ENCODE measurements around the gene CASTOR1.

CASTOR1 gene

GRCh38 chr22:30274437-30274812, 14.9 kb downstream of the CASTOR1 start:
- TF ChIP-seq, protein P1, sequence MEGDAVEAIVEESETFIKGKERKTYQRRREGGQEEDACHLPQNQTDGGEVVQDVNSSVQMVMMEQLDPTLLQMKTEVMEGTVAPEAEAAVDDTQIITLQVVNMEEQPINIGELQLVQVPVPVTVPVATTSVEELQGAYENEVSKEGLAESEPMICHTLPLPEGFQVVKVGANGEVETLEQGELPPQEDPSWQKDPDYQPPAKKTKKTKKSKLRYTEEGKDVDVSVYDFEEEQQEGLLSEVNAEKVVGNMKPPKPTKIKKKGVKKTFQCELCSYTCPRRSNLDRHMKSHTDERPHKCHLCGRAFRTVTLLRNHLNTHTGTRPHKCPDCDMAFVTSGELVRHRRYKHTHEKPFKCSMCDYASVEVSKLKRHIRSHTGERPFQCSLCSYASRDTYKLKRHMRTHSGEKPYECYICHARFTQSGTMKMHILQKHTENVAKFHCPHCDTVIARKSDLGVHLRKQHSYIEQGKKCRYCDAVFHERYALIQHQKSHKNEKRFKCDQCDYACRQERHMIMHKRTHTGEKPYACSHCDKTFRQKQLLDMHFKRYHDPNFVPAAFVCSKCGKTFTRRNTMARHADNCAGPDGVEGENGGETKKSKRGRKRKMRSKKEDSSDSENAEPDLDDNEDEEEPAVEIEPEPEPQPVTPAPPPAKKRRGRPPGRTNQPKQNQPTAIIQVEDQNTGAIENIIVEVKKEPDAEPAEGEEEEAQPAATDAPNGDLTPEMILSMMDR (IDR thresholded peaks at IDR 0.05; ENCODE audit: extremely low read depth, missing control alignments): no peak
- no peak for DNase-seq (ENCODE audit: low spot score)

DNA sequence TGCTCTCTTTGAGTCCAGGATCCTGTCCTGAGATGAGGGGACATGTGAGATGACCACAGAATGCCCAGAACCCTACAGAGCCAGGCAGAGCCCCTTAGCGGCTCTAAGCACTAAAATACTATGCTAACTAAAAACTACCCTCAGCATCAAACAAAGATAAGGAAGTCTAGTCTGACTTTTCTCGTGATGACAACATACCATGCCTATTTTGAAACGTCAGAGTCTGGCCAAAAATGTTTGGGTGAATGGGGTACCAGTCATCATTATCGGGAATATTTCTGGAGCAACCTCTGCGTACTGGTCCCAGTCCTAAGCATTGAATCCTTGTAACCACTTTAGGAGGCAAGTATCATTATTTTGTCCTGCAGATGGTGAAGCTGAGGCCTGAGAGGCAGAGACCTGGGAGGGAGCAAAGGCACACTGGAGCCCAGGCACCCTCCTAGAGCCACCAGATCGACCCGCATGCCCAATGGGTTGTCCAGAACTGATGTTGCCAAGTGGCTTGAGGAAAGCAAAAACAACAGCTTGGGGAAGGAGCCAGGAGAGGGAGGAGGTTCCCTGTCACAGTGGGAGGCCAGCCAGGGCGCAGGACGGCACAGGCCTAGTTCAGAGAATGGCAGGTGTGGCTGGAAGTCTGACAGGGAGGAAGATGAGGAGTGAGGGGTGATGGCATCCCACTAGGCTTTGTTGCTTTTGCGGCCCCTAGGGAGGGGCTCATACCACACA, 15.4 kb downstream of the CASTOR1 start:
- no peak for DNase-seq (ENCODE audit: low spot score)
- TF ChIP-seq, protein P1 (IDR thresholded peaks at IDR 0.05; ENCODE audit: extremely low read depth, missing control alignments): no peak

GRCh38 chr22:30272781-30273601, 16.3 kb downstream of the CASTOR1 start:
- TF ChIP-seq, protein P1 (IDR thresholded peaks at IDR 0.05; ENCODE audit: extremely low read depth, missing control alignments): no peak
- no peak for DNase-seq (ENCODE audit: low spot score)

DNA sequence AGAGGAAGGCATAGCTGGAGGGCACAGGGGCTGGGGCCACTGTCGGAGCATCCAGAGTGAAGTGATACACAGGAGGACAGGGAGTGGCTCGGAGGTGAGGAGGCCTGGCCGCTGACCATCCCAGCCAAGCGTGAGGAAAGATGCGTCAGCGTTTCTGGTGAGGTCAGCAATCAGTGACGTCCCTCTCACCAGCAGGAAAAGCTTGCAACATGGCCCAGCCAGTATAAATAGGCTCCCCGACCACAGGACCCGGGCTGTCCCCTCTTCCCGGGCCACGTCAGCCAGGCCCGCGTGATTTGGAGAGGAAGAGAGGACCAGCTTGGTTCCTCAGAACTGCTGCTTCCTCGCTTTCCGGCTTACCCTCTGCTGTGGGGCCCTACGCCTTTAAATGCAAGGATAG, 18.5 kb downstream of the CASTOR1 start:
- TF ChIP-seq, protein P1 (IDR thresholded peaks at IDR 0.05; ENCODE audit: extremely low read depth, missing control alignments): no peak
- DNase-seq (ENCODE audit: low spot score): no peak

- TF ChIP-seq, protein P1 (IDR thresholded peaks at IDR 0.05; ENCODE audit: extremely low read depth, missing control alignments): no peak
- DNase-seq (ENCODE audit: low spot score): no peak
Observed at GRCh38 chr22:30268331-30268730, 21.0 kb downstream of the CASTOR1 start.

GRCh38 chr22:30267382-30268302, 21.7 kb downstream of the CASTOR1 start:
- DNase-seq (ENCODE audit: low spot score): no peak
- TF ChIP-seq, protein P1 (IDR thresholded peaks at IDR 0.05; ENCODE audit: extremely low read depth, missing control alignments): no peak
